GM12864 (cell line): ENCODE data around the gene NSF.
"Not testable (repeated sequence)": the region's sequence is repeated elsewhere in the genome, so short reads cannot be mapped to it uniquely, and the experiment has no call there.

Experiments used
- DNase-seq: peaks from one replicate; pipeline ENCODE4 v3.0.0-alpha.2; 2011; ENCODE audit warnings: low read depth
- H3K4me3 ChIP-seq: 2 replicates; pipeline ENCODE4 v1.5.1; 2011; ENCODE audit warnings: mild to moderate bottlenecking, low read depth, low read length, control low read depth
- CTCF ChIP-seq: IDR thresholded peaks from 2 replicates; pipeline ENCODE4 v1.5.1; 2011; ENCODE audit warnings: low read depth, mild to moderate bottlenecking, moderate library complexity, low read length, control low read depth, inconsistent platforms; ENCODE audit errors: missing control alignments

The NSF gene

GRCh38 chr17:46763416-46763815, 172.9 kb downstream of the NSF start:
- TF ChIP-seq CTCF = no peak
- no peak for DNase-seq
- no peak overlapping the region for H3K4me3 ChIP-seq

GRCh38 chr17:46764000-46764708, 173.7 kb downstream of the NSF start:
- H3K4me3 ChIP-seq = no peak overlapping the region
- no peak for DNase-seq
- no peak for TF ChIP-seq CTCF

GRCh38 chr17:46764709-46765401, 174.4 kb downstream of the NSF start:
- no peak overlapping the region for H3K4me3 ChIP-seq
- TF ChIP-seq CTCF = no peak
- no peak for DNase-seq

GRCh38 chr17:46765453-46765852, 175.0 kb downstream of the NSF start:
- no peak for DNase-seq
- no peak for TF ChIP-seq CTCF
- no peak overlapping the region for H3K4me3 ChIP-seq

GRCh38 chr17:46766493-46767491, 176.3 kb downstream of the NSF start:
- H3K4me3 ChIP-seq = no peak overlapping the region
- TF ChIP-seq CTCF = no peak

GRCh38 chr17:46768540-46768870, 178.0 kb downstream of the NSF start:
- H3K4me3 ChIP-seq = no peak overlapping the region
- DNase-seq = no peak
- TF ChIP-seq CTCF = no peak

More at GRCh38 chr17:46766493-46767491, 176.3 kb downstream of the NSF start:
- no peak for DNase-seq

- H3K4me3 ChIP-seq, DNase-seq: not testable (repeated sequence)
These were observed 178.4 kb downstream of the NSF start for GRCh38 chr17:46768896-46769295.
